GM12878 (cell line): Measurements from ENCODE around the gene FAM193A. TPM values are rescaled to one million over a fixed set of nuclear protein-coding genes. Genes with fewer than 3 reads are reported as not detected.

Experiments
- ATAC-seq: fragments of 200-7000 bp; cut with Tn5 transposase; 3 replicates; pipeline ENCODE4 v1.9.1; 2020; ENCODE audit warnings: mild to moderate bottlenecking, moderate library complexity
- BruUV-seq: library from RNA; stranded (reverse); fragments of 400-500 nt; replicated peaks from 2 replicates; lab custom pipeline; 2021; lab: Mats Ljungman, UMichigan
- CTCF ChIA-PET: fragments of 300-600 bp; sonication (Branson Sonifier 250); formaldehyde crosslinking; extraction: SDS; loops from one replicate; lab custom pipeline; 2021; ENCODE audit warnings: inconsistent platforms; lab: Yijun Ruan, JAX
- POLR2A ChIA-PET: fragments of 350-600 bp; formaldehyde crosslinking; extraction: SDS; loops from one replicate; lab custom pipeline; 2021; ENCODE audit warnings: inconsistent platforms; lab: Charles Lee
- RAD21 ChIA-PET: fragments of 300-600 bp; sonication (Branson Sonifier 250); formaldehyde crosslinking; loops from one replicate; lab custom pipeline; 2023; ENCODE audit warnings: antibody characterized with exemption; ENCODE audit not compliant: unreplicated experiment; lab: Charles Lee
- SMC1A ChIA-PET: fragments of 300-600 bp; sonication (Branson Sonifier 250); formaldehyde crosslinking; loops from one replicate; lab custom pipeline; 2023; ENCODE audit not compliant: unreplicated experiment, uncharacterized antibody; lab: Charles Lee
- DNase-seq: peaks from one replicate; pipeline ENCODE4 v3.0.0-alpha.2; 2011; ENCODE audit warnings: low read depth, low spot score
- FAIRE-seq: peaks from 3 replicates; lab custom pipeline; 2011; peaks lifted over from hg19 to GRCh38; lab: Jason Lieb, UNC
- H2AFZ ChIP-seq: 2 replicates; pipeline ENCODE4 v1.6.0; 2011; ENCODE audit warnings: low read depth, low read length, control low read depth; ENCODE audit not compliant: control insufficient read depth
- H3K27ac ChIP-seq: 2 replicates; pipeline ENCODE4 v1.5.1; 2011; ENCODE audit warnings: control low read depth; ENCODE audit not compliant: control insufficient read depth, insufficient read depth
- H3K27me3 ChIP-seq, 2 experiments: replicated peaks in 1 of 2; 2 replicates each; pipeline versions ENCODE4 v1.6.0 to v1.6.1; 2011; ENCODE audit warnings: low read length in 1 of 2; ENCODE audit not compliant: control insufficient read depth in 2 of 2, insufficient read depth in 2 of 2
- H3K36me3 ChIP-seq, 2 experiments: 2 replicates each; pipeline ENCODE4 v1.5.1; 2011; ENCODE audit warnings: low read length in 1 of 2; ENCODE audit not compliant: control insufficient read depth in 2 of 2, insufficient read depth in 2 of 2
- H3K4me1 ChIP-seq: 2 replicates; pipeline ENCODE4 v1.6.1; 2011; ENCODE audit warnings: mild to moderate bottlenecking, low read length, moderate library complexity, mixed read lengths; ENCODE audit not compliant: control insufficient read depth, insufficient read depth
- H3K4me2 ChIP-seq: 2 replicates; pipeline ENCODE4 v1.6.0; 2011; ENCODE audit warnings: control low read depth; ENCODE audit not compliant: control insufficient read depth, insufficient read depth
- H3K4me3 ChIP-seq: fragments of 200-600 bp; sonication (generic); 2 replicates; pipeline ENCODE4 v1.5.1; 2016
- H3K79me2 ChIP-seq: 2 replicates; pipeline ENCODE4 v1.6.0; 2011; ENCODE audit warnings: low read length; ENCODE audit not compliant: control insufficient read depth, insufficient read depth
- H3K9ac ChIP-seq: 2 replicates; pipeline ENCODE4 v1.8.0; 2011; ENCODE audit warnings: low read length, control low read depth, mixed read lengths; ENCODE audit not compliant: control insufficient read depth, insufficient read depth
- H3K9me3 ChIP-seq: replicated peaks from 3 replicates; pipeline ENCODE4 v1.5.1; 2011; ENCODE audit warnings: mild to moderate bottlenecking, low read length; ENCODE audit not compliant: control insufficient read depth, insufficient read depth
- H4K20me1 ChIP-seq: 2 replicates; pipeline ENCODE4 v1.6.0; 2011; ENCODE audit not compliant: control insufficient read depth, insufficient read depth
- BCL11A ChIP-seq: IDR thresholded peaks from 2 replicates; pipeline ENCODE4 v1.6.1; 2011; ENCODE audit warnings: low read depth, low read length
- BMI1 ChIP-seq: fragments of 450-650 bp; IDR thresholded peaks from 2 replicates; pipeline ENCODE4 v1.6.1; 2016; ENCODE audit warnings: mild to moderate bottlenecking, moderate library complexity, borderline replicate concordance
- EZH2 ChIP-seq: IDR thresholded peaks from 2 replicates; pipeline ENCODE4 v1.6.1; 2012; ENCODE audit warnings: low read depth, mild to moderate bottlenecking, control low read depth, inconsistent platforms, low read length, borderline replicate concordance; ENCODE audit not compliant: control insufficient read depth
- JUNB ChIP-seq: IDR thresholded peaks from 2 replicates; pipeline ENCODE4 v1.6.1; 2016; ENCODE audit warnings: antibody characterized with exemption, mild to moderate bottlenecking
- KLF5 ChIP-seq: fragments of 450-650 bp; IDR thresholded peaks from 2 replicates; pipeline ENCODE4 v1.6.1; 2014; ENCODE audit warnings: mild to moderate bottlenecking; ENCODE audit not compliant: partially characterized antibody
- PAX8 ChIP-seq: fragments of 450-650 bp; IDR thresholded peaks from 2 replicates; pipeline ENCODE4 v1.6.1; 2017; ENCODE audit warnings: mild to moderate bottlenecking, moderate library complexity
- SP1 ChIP-seq: IDR thresholded peaks from one replicate; pipeline ENCODE4 v1.6.1; 2011; ENCODE audit warnings: low read depth, low read length
- ZNF274 ChIP-seq: IDR thresholded peaks from one replicate; pipeline ENCODE4 v1.8.0; 2011; ENCODE audit not compliant: insufficient read length, insufficient read depth
- ZSCAN29 ChIP-seq: fragments of 450-650 bp; IDR thresholded peaks from 2 replicates; pipeline ENCODE4 v1.6.1; 2017; ENCODE audit warnings: mild to moderate bottlenecking, moderate library complexity
- WGBS: methylation state at CpG from one replicate; pipeline ENCODE4 v1.1.6; 2016; ENCODE audit warnings: low lambda C conversion rate; ENCODE audit not compliant: insufficient replicate concordance, insufficient coverage; ENCODE audit errors: missing lambda C conversion rate; 5-methylcytosine and 5-hydroxymethylcytosine counted together
- in situ Hi-C: fragments of 300-500 bp; cut with MboI; formaldehyde crosslinking; loops from 9 replicates; pipeline ENCODE4 v1.14.3; 2018; ENCODE audit warnings: mixed read lengths
- intact Hi-C: fragments of 100-400 bp; cut with micrococcal nuclease; formaldehyde crosslinking; loops from one replicate; pipeline ENCODE4 v1.14.2; 2022; ENCODE audit not compliant: unreplicated experiment
- polyA plus RNA-seq, 11 experiments: library from polyadenylated mRNA; depleted of rRNA in 4 of 11; unstranded in 6 of 11; stranded (reverse) in 5 of 11; fragments of >200 nt; fragmentation: Nextera tagmentation in 4 of 11; fragmentation: Illumina TruSeq in 1 of 11; extraction: Ambion mirVana in 4 of 11; extraction: Trizol in 1 of 11; gene quantifications; 1 replicate in 1 of 11; 2 replicates in 10 of 11; pipeline versions ENCODE4 v1.2.1 to v1.2.3, GENCODE V29; 2011 to 2016; ENCODE audit warnings: inconsistent platforms in 2 of 11, missing spikeins in 2 of 11, low read depth in 1 of 11
- total RNA-seq, 4 experiments: library from RNA; depleted of rRNA in 3 of 4; stranded (reverse); fragments of >200 nt in 3 of 4; fragmentation: Illumina TruSeq in 1 of 4; extraction: Trizol in 1 of 4; gene quantifications; 2 replicates each; pipeline versions ENCODE4 v1.2.1 to v1.2.3, GENCODE V29; 2013 to 2021
- TF ChIP-seq, protein P1 (sequence below): fragments of 450-650 bp; IDR thresholded peaks from 2 replicates; pipeline ENCODE4 v1.6.1; 2017; ENCODE audit warnings: mild to moderate bottlenecking
- TF ChIP-seq, protein P2 (sequence below): fragments of 450-650 bp; IDR thresholded peaks from 2 replicates; pipeline ENCODE4 v1.6.1; 2016; ENCODE audit warnings: mild to moderate bottlenecking, moderate library complexity, borderline replicate concordance

Gene FAM193A
- total and polyA plus RNA-seq, 10 of the 15 experiments (the other 5 are each of a cell fraction or from before 2014, with no cell fraction given), result 0.52 to 23.3 (median 7.4) TPM

DNA sequence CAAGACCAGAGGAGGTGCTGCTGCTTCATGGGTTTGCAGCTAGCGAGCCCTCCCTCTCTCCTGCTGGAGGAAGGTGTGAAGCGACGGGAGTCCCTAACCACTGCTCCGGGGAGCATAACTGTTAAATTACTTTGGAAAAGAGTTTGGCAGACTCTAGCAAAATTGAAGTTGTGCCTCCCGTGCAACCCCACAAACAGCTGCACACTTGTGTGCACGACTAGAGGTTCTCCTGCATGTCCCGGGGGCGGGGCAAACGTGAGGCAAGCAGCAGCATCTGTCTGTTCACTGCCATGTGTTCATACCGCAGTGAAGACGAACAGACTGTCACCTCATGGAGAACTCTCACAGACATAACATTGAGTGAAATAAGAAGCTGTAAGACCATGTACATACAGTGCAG lies 185.1 kb downstream of the FAM193A start:
- over 99% methylated on average over 11 of the region's 11 CpGs for WGBS
- H2AFZ ChIP-seq, result no peak overlapping the region
- H3K79me2 ChIP-seq, result no peaks in the 10 kb centered on the region
- no peak overlapping the region for H3K4me2 ChIP-seq
- peaks cover 3 to 20% of the 10 kb centered on the region in 2 experiments for H3K36me3 ChIP-seq
- FAIRE-seq, result no peak
- ATAC-seq, result no peak
- ChIA-PET SMC1A (no interaction called here), POLR2A (no interaction called here), CTCF (no interaction called here), RAD21 (interaction anchor here (1.1 kb wide), 1 partner anchor 25 kb away, joined by 4 read pairs; no protein-coding TSS in a partner anchor)
- DNase-seq, result no peak
- H3K4me1 ChIP-seq, result no peaks in the 10 kb centered on the region
- H3K27me3 ChIP-seq, result no peaks in the 10 kb centered on the region
- no peaks in the 10 kb centered on the region for H3K9me3 ChIP-seq
- no TSS peak for BruUV-seq
- no peak overlapping the region for H3K9ac ChIP-seq
- intact Hi-C loops, result no loop called here
- in situ Hi-C loops, result no loop called here
- no peaks in the 10 kb centered on the region for H4K20me1 ChIP-seq
- H3K4me3 ChIP-seq, result no peak overlapping the region
- H3K27ac ChIP-seq, result no peak overlapping the region
- TF ChIP-seq, protein P1, sequence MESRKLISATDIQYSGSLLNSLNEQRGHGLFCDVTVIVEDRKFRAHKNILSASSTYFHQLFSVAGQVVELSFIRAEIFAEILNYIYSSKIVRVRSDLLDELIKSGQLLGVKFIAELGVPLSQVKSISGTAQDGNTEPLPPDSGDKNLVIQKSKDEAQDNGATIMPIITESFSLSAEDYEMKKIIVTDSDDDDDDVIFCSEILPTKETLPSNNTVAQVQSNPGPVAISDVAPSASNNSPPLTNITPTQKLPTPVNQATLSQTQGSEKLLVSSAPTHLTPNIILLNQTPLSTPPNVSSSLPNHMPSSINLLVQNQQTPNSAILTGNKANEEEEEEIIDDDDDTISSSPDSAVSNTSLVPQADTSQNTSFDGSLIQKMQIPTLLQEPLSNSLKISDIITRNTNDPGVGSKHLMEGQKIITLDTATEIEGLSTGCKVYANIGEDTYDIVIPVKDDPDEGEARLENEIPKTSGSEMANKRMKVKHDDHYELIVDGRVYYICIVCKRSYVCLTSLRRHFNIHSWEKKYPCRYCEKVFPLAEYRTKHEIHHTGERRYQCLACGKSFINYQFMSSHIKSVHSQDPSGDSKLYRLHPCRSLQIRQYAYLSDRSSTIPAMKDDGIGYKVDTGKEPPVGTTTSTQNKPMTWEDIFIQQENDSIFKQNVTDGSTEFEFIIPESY, result no peak
- TF ChIP-seq BCL11A, result no peak
- TF ChIP-seq ZSCAN29, result no peak
- no peak for TF ChIP-seq JUNB
- TF ChIP-seq SP1, result no peak
- TF ChIP-seq BMI1, result no peak
- TF ChIP-seq KLF5, result no peak
- TF ChIP-seq PAX8, result no peak
- TF ChIP-seq EZH2, result no peak
- TF ChIP-seq, protein P2, sequence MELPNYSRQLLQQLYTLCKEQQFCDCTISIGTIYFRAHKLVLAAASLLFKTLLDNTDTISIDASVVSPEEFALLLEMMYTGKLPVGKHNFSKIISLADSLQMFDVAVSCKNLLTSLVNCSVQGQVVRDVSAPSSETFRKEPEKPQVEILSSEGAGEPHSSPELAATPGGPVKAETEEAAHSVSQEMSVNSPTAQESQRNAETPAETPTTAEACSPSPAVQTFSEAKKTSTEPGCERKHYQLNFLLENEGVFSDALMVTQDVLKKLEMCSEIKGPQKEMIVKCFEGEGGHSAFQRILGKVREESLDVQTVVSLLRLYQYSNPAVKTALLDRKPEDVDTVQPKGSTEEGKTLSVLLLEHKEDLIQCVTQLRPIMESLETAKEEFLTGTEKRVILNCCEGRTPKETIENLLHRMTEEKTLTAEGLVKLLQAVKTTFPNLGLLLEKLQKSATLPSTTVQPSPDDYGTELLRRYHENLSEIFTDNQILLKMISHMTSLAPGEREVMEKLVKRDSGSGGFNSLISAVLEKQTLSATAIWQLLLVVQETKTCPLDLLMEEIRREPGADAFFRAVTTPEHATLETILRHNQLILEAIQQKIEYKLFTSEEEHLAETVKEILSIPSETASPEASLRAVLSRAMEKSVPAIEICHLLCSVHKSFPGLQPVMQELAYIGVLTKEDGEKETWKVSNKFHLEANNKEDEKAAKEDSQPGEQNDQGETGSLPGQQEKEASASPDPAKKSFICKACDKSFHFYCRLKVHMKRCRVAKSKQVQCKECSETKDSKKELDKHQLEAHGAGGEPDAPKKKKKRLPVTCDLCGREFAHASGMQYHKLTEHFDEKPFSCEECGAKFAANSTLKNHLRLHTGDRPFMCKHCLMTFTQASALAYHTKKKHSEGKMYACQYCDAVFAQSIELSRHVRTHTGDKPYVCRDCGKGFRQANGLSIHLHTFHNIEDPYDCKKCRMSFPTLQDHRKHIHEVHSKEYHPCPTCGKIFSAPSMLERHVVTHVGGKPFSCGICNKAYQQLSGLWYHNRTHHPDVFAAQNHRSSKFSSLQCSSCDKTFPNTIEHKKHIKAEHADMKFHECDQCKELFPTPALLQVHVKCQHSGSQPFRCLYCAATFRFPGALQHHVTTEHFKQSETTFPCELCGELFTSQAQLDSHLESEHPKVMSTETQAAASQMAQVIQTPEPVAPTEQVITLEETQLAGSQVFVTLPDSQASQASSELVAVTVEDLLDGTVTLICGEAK, result no peak
- no peak for TF ChIP-seq ZNF274
